OCI-LY1 (cell line): ENCODE data around the gene MTMR12.
"Not testable (repeated sequence)": the region's sequence is repeated elsewhere in the genome, so short reads cannot be mapped to it uniquely, and the experiment has no call there.

Experiments used
- H2AFZ ChIP-seq: fragments of 200-600 bp; sonication (generic), shearing (Covaris generic); 2 replicates; pipeline ENCODE4 v1.6.0; 2014; ENCODE audit warnings: antibody characterized with exemption, mild to moderate bottlenecking, low read length
- H3F3A ChIP-seq: fragments of 200-600 bp; sonication (generic), shearing (Covaris generic); 2 replicates; pipeline ENCODE4 v1.6.0; 2014; ENCODE audit warnings: mild to moderate bottlenecking, antibody characterized with exemption, low read length, moderate library complexity; ENCODE audit not compliant: insufficient read depth
- H3K27ac ChIP-seq: fragments of 200-600 bp; sonication (generic); 2 replicates; pipeline ENCODE4 v1.5.1; 2014; ENCODE audit warnings: low read length, mixed run types, mild to moderate bottlenecking, low read depth; ENCODE audit not compliant: poor library complexity, severe bottlenecking
- H3K27me3 ChIP-seq: fragments of 200-600 bp; sonication (generic); 2 replicates; pipeline ENCODE4 v1.6.0; 2014; ENCODE audit warnings: antibody characterized with exemption, mild to moderate bottlenecking, low read length, moderate library complexity; ENCODE audit not compliant: insufficient read depth
- H3K36me3 ChIP-seq: fragments of 200-600 bp; sonication (generic); 2 replicates; pipeline ENCODE4 v1.6.1; 2014; ENCODE audit warnings: mild to moderate bottlenecking, antibody characterized with exemption, low read length, moderate library complexity, mixed read lengths; ENCODE audit not compliant: insufficient read depth
- H3K4me1 ChIP-seq: fragments of 200-600 bp; sonication (generic); 2 replicates; pipeline ENCODE4 v1.5.1; 2014; ENCODE audit warnings: mild to moderate bottlenecking, low read length, moderate library complexity; ENCODE audit not compliant: insufficient read depth, severe bottlenecking
- H3K4me2 ChIP-seq: fragments of 200-600 bp; sonication (generic), shearing (Covaris generic); 2 replicates; pipeline ENCODE4 v1.6.1; 2014; ENCODE audit warnings: low read length
- H3K4me3 ChIP-seq: fragments of 200-600 bp; sonication (generic); 2 replicates; pipeline ENCODE4 v1.5.1; 2014; ENCODE audit warnings: low read length, low read depth, mild to moderate bottlenecking, mixed read lengths; ENCODE audit not compliant: poor library complexity, severe bottlenecking
- H3K79me2 ChIP-seq: fragments of 200-600 bp; shearing (Covaris generic); 2 replicates; pipeline ENCODE4 v1.6.1; 2016; ENCODE audit warnings: mixed run types, low read length, mixed read lengths; ENCODE audit not compliant: insufficient read depth
- H3K9ac ChIP-seq: fragments of 200-600 bp; sonication (generic), shearing (Covaris generic); 2 replicates; pipeline ENCODE4 v1.6.1; 2014; ENCODE audit warnings: mild to moderate bottlenecking, low read length, mixed read lengths
- H3K9me2 ChIP-seq: fragments of 200-600 bp; sonication (generic), shearing (Covaris generic); 2 replicates; pipeline ENCODE4 v1.6.1; 2014; ENCODE audit warnings: low read depth, mild to moderate bottlenecking, low read length, mixed read lengths
- H3K9me3 ChIP-seq: fragments of 200-600 bp; shearing (Covaris generic); 2 replicates; pipeline ENCODE4 v1.6.1; 2014; ENCODE audit warnings: low read length, mixed read lengths
- H4K20me1 ChIP-seq: fragments of 200-600 bp; sonication (generic), shearing (Covaris generic); 2 replicates; pipeline ENCODE4 v1.6.0; 2016; ENCODE audit warnings: mild to moderate bottlenecking, low read length; ENCODE audit not compliant: insufficient read depth
- EZH2 ChIP-seq: fragments of 200-600 bp; sonication (generic), shearing (Covaris generic); IDR thresholded peaks from 2 replicates; pipeline ENCODE4 v1.8.0; 2017; ENCODE audit warnings: borderline replicate concordance, mixed run types, mild to moderate bottlenecking, antibody characterized with exemption, low read length, moderate library complexity, mixed read lengths
- TF ChIP-seq, protein P1 (sequence below): fragments of 200-600 bp; sonication (generic), shearing (Covaris generic); IDR thresholded peaks from 2 replicates; pipeline ENCODE4 v1.5.1; 2017; ENCODE audit warnings: mild to moderate bottlenecking, antibody characterized with exemption, low read length, moderate library complexity, mixed read lengths

MTMR12 gene

DNA sequence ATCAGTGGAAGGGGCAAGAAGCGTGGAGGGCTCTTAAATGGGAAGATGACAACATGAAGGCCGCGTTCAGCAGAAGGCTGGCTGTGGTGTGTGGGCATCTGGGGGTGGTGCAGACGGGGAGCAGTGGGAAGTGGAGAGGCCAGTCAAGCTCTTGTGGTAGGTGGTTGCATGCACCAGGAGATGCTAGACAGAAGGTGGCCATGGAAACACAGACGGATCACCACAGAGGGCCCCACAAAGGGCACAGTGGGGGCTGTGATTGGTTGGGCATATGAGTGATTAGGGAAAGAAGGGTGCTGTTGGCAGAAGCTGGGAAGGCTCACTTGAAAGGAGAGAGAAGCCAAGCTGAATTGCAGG lies 14.7 kb downstream of the MTMR12 start:
- H4K20me1 ChIP-seq = no peaks in the 10 kb centered on the region
- H3K4me1 ChIP-seq = peaks cover 34% of the 10 kb centered on the region
- H3K9ac ChIP-seq = no peak overlapping the region
- no peaks in the 10 kb centered on the region for H3K9me2 ChIP-seq
- no peak overlapping the region for H3K4me3 ChIP-seq
- H3K4me2 ChIP-seq = no peak overlapping the region
- H3K27me3 ChIP-seq = no peaks in the 10 kb centered on the region
- H2AFZ ChIP-seq = no peak overlapping the region
- H3K27ac ChIP-seq = no peak overlapping the region
- no peak for TF ChIP-seq EZH2
- TF ChIP-seq, protein P1, sequence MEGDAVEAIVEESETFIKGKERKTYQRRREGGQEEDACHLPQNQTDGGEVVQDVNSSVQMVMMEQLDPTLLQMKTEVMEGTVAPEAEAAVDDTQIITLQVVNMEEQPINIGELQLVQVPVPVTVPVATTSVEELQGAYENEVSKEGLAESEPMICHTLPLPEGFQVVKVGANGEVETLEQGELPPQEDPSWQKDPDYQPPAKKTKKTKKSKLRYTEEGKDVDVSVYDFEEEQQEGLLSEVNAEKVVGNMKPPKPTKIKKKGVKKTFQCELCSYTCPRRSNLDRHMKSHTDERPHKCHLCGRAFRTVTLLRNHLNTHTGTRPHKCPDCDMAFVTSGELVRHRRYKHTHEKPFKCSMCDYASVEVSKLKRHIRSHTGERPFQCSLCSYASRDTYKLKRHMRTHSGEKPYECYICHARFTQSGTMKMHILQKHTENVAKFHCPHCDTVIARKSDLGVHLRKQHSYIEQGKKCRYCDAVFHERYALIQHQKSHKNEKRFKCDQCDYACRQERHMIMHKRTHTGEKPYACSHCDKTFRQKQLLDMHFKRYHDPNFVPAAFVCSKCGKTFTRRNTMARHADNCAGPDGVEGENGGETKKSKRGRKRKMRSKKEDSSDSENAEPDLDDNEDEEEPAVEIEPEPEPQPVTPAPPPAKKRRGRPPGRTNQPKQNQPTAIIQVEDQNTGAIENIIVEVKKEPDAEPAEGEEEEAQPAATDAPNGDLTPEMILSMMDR = no peak
- peaks cover 40% of the 10 kb centered on the region for H3K79me2 ChIP-seq
- H3K36me3 ChIP-seq = peaks cover 36% of the 10 kb centered on the region
- H3K9me3 ChIP-seq = no peaks in the 10 kb centered on the region
- H3F3A ChIP-seq = no peaks in the 10 kb centered on the region

- TF ChIP-seq, protein P1 = no peak
- TF ChIP-seq EZH2 = no peak
- peaks cover 39% of the 10 kb centered on the region for H3K36me3 ChIP-seq
- H4K20me1 ChIP-seq = no peaks in the 10 kb centered on the region
- no peak overlapping the region for H3K4me3 ChIP-seq
- H3K4me2 ChIP-seq = no peak overlapping the region
- H3K79me2 ChIP-seq = peaks cover 34% of the 10 kb centered on the region
- H3K27ac ChIP-seq = no peak overlapping the region
- no peaks in the 10 kb centered on the region for H3K27me3 ChIP-seq
- H3K4me1 ChIP-seq = peaks cover 33% of the 10 kb centered on the region
- H3K9me3 ChIP-seq = no peaks in the 10 kb centered on the region
- H3K9ac ChIP-seq = no peak overlapping the region
- no peaks in the 10 kb centered on the region for H3F3A ChIP-seq
- H2AFZ ChIP-seq = no peak overlapping the region
- H3K9me2 ChIP-seq = no peaks in the 10 kb centered on the region
Observed at GRCh38 chr5:32297181-32298058, 15.3 kb downstream of the MTMR12 start.

GRCh38 chr5:32295966-32296772 lies 16.6 kb downstream of the MTMR12 start:
- H3K4me3 ChIP-seq, H3K9me2 ChIP-seq, H4K20me1 ChIP-seq, H3K9me3 ChIP-seq, H3K27me3 ChIP-seq, H3K9ac ChIP-seq, H3K4me2 ChIP-seq, H2AFZ ChIP-seq, H3K27ac ChIP-seq, H3F3A ChIP-seq: not testable (repeated sequence)
- Histone ChIP-seq H3K79me2 (peaks cover 26% of the 10 kb centered on the region), H3K4me1 (peaks cover 28% of the 10 kb centered on the region), H3K36me3 (peaks cover 45% of the 10 kb centered on the region)
